K562 (cell line): ENCODE data around the gene LONP1. TPM values are rescaled to one million over a fixed set of nuclear protein-coding genes. Genes with fewer than 3 reads are reported as not detected.
A peak's percentile ranks its signal among the peaks of the same experiment; 100 is the strongest.

ENCODE experiments used
- ARID2 ChIP-seq: fragments of 450-650 bp; IDR thresholded peaks from 2 replicates; pipeline ENCODE4 v1.6.1; 2017; ENCODE audit warnings: antibody characterized with exemption, mild to moderate bottlenecking
- CREB1 ChIP-seq, 2 experiments: sonication (generic) in 1 of 2; formaldehyde crosslinking in 1 of 2; IDR thresholded peaks; 2 replicates each; pipeline versions ENCODE4 v1.6.1 to v1.8.0; 2012 to 2022; ENCODE audit warnings: inconsistent platforms in 1 of 2, mild to moderate bottlenecking in 1 of 2, missing genetic modification reagents in 1 of 2, moderate library complexity in 1 of 2
- HNRNPLL ChIP-seq: fragments of 200-400 bp; formaldehyde crosslinking; IDR thresholded peaks from 2 replicates; pipeline ENCODE4 v1.6.1; 2017; ENCODE audit warnings: low read length, low read depth, mild to moderate bottlenecking; ENCODE audit not compliant: poor library complexity, severe bottlenecking
- JUND ChIP-seq, 2 experiments: IDR thresholded peaks; 2 replicates in 1 of 2; 3 replicates in 1 of 2; pipeline ENCODE4 v1.6.1; 2011; ENCODE audit warnings: borderline replicate concordance in 2 of 2, low read depth in 2 of 2, low read length in 2 of 2, improper control_type of control experiment in 1 of 2, missing biosample characterization in 1 of 2, missing genetic modification characterization in 1 of 2, missing genetic modification reagents in 1 of 2
- KDM2B ChIP-seq: fragments of 250-450 bp; sonication (Bioruptor Pico); IDR thresholded peaks from 2 replicates; pipeline ENCODE4 v1.8.0; 2021; ENCODE audit warnings: mild to moderate bottlenecking, moderate library complexity
- TARDBP ChIP-seq: fragments of 450-650 bp; IDR thresholded peaks from 2 replicates; pipeline ENCODE4 v1.6.1; 2016
- WHSC1 ChIP-seq: IDR thresholded peaks from one replicate; pipeline ENCODE4 v1.6.1; 2012; ENCODE audit warnings: low read length, control low read depth, inconsistent platforms
- XRCC3 ChIP-seq: fragments of 450-650 bp; IDR thresholded peaks from 2 replicates; pipeline ENCODE4 v1.6.1; 2017; ENCODE audit warnings: mild to moderate bottlenecking, moderate library complexity
- ZNF263 ChIP-seq: sonication (generic); formaldehyde crosslinking; IDR thresholded peaks from 2 replicates; pipeline ENCODE4 v1.8.0; 2022; ENCODE audit warnings: mild to moderate bottlenecking, missing genetic modification reagents, borderline replicate concordance
- polyA plus RNA-seq, 8 experiments: library from polyadenylated mRNA; depleted of rRNA in 4 of 8; stranded (reverse) in 5 of 8; unstranded in 3 of 8; fragments of >200 nt; fragmentation: Nextera tagmentation in 2 of 8; fragmentation: Illumina TruSeq in 1 of 8; extraction: Ambion mirVana in 2 of 8; extraction: Trizol in 1 of 8; gene quantifications; 2 replicates each; pipeline versions ENCODE4 v1.2.1 to v1.2.3, GENCODE V29; 2011 to 2014; ENCODE audit warnings: inconsistent platforms in 1 of 8, missing spikeins in 1 of 8
- total RNA-seq, 7 experiments: library from RNA; depleted of rRNA in 6 of 7; stranded (reverse); fragments of >200 nt in 6 of 7; fragmentation: Illumina TruSeq in 2 of 7; extraction: Trizol in 2 of 7; gene quantifications; 2 replicates each; pipeline versions ENCODE4 v1.2.1 to v1.2.3, GENCODE V29; 2011 to 2021; ENCODE audit warnings: low replicate concordance in 1 of 7
- TF ChIP-seq, protein P1 (sequence below): fragments of 450-650 bp; IDR thresholded peaks from 2 replicates; pipeline ENCODE4 v1.6.1; 2018; ENCODE audit warnings: mild to moderate bottlenecking, low read depth; ENCODE audit not compliant: partially characterized antibody
- TF ChIP-seq, protein P2 (sequence below): fragments of 250-450 bp; sonication (Bioruptor Pico); IDR thresholded peaks from 2 replicates; pipeline ENCODE4 v1.5.0; 2021
- TF ChIP-seq, protein P3 (sequence below), 2 experiments: fragments of 450-650 bp; IDR thresholded peaks; 2 replicates each; pipeline ENCODE4 v1.6.1; 2018; ENCODE audit warnings: mild to moderate bottlenecking in 2 of 2, low read depth in 1 of 2; ENCODE audit not compliant: partially characterized antibody in 2 of 2

LONP1 gene
- total and polyA plus RNA-seq, 9 of the 15 experiments (the other 6 are each of a cell fraction or from before 2014, with no cell fraction given) = 1.1 to 238 (median 84.5) TPM

GRCh38 chr19:5691822-5692722, 27.9 kb downstream of the LONP1 start (continued):
- TF ChIP-seq ZNF263 (CRISPR knock-in tag) (no peak), KDM2B (CRISPR knock-in tag) (0 out of 2 replicates have a peak, but pooled peaks have one; percentile 7), HNRNPLL (no peak), WHSC1 (no peak), XRCC3 (no peak), ARID2 (no peak), CREB1 (IDR thresholded peaks at IDR 0.05) (peak; percentile 9), CREB1 (CRISPR knock-in tag; IDR thresholded peaks at IDR 0.05) (0 out of 2 replicates have a peak, but pooled peaks have one; percentile 27), JUND (IDR thresholded peaks at IDR 0.05; ENCODE audit: borderline replicate concordance, low read depth, low read length) (no peak), JUND (tag; IDR thresholded peaks at IDR 0.05; ENCODE audit: borderline replicate concordance, low read depth, low read length) (no peak), TARDBP (no peak)
- TF ChIP-seq, protein P1, sequence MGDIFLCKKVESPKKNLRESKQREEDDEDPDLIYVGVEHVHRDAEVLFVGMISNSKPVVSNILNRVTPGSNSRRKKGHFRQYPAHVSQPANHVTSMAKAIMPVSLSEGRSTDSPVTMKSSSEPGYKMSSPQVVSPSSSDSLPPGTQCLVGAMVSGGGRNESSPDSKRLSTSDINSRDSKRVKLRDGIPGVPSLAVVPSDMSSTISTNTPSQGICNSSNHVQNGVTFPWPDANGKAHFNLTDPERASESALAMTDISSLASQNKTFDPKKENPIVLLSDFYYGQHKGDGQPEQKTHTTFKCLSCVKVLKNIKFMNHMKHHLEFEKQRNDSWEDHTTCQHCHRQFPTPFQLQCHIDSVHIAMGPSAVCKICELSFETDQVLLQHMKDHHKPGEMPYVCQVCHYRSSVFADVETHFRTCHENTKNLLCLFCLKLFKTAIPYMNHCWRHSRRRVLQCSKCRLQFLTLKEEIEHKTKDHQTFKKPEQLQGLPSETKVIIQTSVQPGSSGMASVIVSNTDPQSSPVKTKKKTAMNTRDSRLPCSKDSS = no peak
- TF ChIP-seq, protein P2, sequence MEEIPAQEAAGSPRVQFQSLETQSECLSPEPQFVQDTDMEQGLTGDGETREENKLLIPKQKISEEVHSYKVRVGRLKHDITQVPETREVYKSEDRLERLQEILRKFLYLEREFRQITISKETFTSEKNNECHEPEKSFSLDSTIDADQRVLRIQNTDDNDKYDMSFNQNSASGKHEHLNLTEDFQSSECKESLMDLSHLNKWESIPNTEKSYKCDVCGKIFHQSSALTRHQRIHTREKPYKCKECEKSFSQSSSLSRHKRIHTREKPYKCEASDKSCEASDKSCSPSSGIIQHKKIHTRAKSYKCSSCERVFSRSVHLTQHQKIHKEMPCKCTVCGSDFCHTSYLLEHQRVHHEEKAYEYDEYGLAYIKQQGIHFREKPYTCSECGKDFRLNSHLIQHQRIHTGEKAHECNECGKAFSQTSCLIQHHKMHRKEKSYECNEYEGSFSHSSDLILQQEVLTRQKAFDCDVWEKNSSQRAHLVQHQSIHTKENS (CRISPR knock-in tag) = no peak
- TF ChIP-seq, protein P3, sequence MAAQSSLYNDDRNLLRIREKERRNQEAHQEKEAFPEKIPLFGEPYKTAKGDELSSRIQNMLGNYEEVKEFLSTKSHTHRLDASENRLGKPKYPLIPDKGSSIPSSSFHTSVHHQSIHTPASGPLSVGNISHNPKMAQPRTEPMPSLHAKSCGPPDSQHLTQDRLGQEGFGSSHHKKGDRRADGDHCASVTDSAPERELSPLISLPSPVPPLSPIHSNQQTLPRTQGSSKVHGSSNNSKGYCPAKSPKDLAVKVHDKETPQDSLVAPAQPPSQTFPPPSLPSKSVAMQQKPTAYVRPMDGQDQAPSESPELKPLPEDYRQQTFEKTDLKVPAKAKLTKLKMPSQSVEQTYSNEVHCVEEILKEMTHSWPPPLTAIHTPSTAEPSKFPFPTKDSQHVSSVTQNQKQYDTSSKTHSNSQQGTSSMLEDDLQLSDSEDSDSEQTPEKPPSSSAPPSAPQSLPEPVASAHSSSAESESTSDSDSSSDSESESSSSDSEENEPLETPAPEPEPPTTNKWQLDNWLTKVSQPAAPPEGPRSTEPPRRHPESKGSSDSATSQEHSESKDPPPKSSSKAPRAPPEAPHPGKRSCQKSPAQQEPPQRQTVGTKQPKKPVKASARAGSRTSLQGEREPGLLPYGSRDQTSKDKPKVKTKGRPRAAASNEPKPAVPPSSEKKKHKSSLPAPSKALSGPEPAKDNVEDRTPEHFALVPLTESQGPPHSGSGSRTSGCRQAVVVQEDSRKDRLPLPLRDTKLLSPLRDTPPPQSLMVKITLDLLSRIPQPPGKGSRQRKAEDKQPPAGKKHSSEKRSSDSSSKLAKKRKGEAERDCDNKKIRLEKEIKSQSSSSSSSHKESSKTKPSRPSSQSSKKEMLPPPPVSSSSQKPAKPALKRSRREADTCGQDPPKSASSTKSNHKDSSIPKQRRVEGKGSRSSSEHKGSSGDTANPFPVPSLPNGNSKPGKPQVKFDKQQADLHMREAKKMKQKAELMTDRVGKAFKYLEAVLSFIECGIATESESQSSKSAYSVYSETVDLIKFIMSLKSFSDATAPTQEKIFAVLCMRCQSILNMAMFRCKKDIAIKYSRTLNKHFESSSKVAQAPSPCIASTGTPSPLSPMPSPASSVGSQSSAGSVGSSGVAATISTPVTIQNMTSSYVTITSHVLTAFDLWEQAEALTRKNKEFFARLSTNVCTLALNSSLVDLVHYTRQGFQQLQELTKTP (IDR thresholded peaks at IDR 0.05; ENCODE audit: low read depth in 1 of 2, partially characterized antibody in 2 of 2) = no peak
